NB4 (cell line): ENCODE results near the gene BCAS3.

Experiments
- CTCF ChIP-seq: IDR thresholded peaks from one replicate; pipeline ENCODE4 v1.5.1; 2012; ENCODE audit warnings: low read depth, low read length
- TF ChIP-seq, protein P1 (sequence below): IDR thresholded peaks from 2 replicates; pipeline ENCODE4 v1.6.1; 2011; ENCODE audit warnings: low read depth, low read length

DNA sequence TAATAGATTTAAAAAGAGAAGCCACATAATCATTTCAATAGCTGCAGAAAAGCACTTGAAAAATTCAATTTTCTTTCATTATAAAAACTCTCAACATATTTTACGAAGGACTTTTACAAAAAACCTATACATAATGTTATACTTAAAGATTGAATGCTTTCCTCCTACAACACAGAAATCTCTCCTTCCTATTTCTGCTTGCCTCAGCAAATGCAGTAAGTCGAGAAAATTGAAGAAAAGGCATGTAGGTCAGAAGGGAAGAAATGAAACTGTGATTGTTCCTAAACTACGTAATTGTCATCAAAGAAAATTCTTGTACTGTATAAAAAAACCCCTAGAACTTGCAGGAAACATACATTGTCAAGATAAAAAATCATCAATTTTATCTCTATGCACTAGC lies 267.1 kb downstream of the BCAS3 start:
- TF ChIP-seq CTCF, result no peak
- TF ChIP-seq, protein P1, sequence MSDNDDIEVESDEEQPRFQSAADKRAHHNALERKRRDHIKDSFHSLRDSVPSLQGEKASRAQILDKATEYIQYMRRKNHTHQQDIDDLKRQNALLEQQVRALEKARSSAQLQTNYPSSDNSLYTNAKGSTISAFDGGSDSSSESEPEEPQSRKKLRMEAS, result no peak
